DMS153 treated with DMSO at 0.1 percent for 48 hours (cell line): ENCODE measurements around the gene NAA10.

ENCODE experiments used
- DNase-seq: peaks from one replicate; lab custom pipeline; 2025; ENCODE audit not compliant: unreplicated experiment; lab: John Stamatoyannopoulos, UW

Gene NAA10

DNA sequence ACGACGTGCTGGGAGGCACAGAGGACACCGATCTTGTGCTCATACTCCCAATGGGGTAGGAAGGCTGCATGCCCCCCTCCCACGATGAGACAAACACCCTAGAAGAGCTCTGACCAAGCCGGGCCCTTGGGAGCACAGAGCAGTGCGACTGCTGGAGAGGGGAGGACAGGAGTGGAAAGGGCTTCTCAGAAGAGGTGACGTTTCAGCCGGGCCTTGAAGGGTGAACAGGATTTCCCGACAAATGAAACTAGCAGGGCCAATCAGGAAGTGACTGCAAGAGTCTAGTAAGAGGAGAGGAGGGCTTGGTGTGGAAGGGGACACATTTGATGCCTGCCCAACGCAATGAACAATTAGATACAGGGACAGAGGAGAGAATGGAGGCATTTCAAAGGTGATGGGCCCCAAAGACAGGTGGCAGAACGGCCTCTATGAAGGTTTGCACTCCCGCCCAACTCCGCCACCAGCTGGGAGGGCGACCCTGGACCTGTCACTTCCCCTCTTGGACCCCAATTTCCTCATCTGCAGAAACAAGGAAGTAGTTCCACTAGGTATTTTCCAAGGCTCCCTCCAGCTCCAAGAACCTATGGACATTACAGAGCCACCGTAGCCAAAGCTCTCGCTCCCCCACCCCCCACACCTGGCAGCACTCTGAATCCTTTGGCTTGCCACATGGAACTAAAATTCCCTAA lies 32.8 kb upstream of the NAA10 start:
- no peak for DNase-seq

DNA sequence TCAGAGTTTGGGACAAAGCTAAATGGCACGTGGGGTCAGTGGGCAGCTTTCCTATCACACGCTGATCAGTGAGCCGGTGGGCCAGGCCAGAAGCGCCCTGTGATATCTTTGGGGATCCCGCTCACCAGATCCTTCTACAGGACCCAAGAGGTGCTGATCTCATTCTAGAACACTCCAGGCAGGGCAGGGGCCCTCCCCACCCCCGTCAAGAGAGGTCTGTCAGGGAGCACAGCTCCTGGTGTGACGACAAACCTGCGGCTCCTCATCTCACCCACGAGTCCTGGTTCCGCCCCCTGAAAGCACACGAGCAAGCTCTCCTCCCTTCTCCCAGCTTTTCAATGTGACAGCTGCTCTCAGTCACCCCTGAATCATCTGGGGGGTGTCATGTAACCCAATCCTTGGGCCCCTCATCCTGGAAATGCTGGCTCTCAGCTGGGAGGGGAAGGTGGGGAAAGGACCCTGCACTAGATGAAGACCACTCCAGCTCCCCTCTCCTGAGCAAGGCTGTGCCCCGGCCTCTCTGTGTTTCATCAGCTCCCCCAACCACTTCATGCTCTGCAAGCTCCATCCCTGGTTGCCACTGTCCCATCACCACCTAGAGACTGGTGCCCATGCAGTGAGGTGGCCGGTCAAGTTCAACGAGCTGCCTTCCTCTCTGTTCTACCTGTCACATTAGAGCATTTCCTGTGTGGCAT lies 32.2 kb upstream of the NAA10 start:
- DNase-seq, result no peak

- DNase-seq, result no peak
Measured at GRCh38 chrX:153966283-153966688, 31.4 kb upstream of the NAA10 start.

DNA sequence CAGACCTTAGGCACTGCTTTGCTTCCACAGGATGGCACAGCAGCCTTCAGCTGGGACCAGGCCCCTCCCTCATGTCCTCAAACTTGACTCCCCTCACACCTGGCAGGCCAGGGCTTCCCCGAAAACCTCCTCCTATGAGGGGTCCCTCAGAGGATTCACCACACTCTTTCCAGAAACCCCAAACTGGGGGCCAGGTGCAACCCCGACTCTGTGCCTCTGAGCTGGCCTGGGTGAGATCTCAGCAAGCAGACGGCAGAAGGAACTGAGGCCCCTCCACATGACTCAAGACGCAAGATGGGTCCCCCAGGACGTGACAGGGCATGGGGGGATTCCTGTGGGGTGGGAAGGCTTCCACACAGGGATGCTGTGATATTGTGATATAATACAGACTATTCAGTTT lies 30.6 kb upstream of the NAA10 start:
- DNase-seq, result no peak

DNA sequence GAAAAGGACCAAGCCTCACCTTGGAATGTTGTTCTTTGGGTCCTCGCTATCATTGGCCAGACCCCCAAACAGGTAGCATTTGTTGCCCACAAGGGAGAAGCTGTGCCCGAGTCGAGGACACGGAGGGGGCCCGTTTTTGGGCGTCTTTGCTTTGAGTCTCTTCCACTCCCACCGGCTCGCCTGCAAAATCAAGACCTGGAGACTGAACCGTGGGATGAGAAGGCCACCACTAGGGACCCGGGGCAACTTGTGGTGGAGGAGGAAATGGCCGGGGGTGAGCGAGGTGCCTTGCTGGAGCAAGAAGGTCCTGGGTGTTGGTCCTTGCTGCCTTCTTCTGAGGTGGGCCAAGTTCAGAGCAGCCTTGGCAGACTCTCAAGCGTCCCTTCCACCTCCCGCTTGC lies 29.3 kb upstream of the NAA10 start:
- no peak for DNase-seq

GRCh38 chrX:153963546-153963945 lies 28.7 kb upstream of the NAA10 start:
- DNase-seq, result no peak

- DNase-seq, result no peak
Measured at GRCh38 chrX:153961292-153961691, 26.5 kb upstream of the NAA10 start.

DNA sequence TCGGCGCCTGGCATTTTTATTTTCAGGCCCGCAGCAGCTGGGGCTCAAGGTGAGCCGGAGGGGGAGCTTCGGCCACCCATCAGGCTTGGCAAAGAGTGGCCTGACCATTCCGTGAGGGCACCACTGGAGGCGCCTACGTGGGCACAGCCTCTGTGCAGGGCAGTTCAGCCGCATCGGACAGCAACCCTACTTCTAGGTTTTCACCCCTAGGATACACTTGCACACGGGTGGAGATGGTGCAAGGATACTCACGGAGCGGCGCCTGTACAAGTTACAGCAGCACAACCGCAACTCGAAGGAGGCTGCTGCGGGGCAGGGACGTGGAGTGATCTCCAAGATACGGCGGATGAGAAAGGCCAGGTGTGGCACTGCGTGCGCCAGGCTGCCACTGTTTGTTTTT lies 25.9 kb upstream of the NAA10 start:
- DNase-seq, result no peak

DNA sequence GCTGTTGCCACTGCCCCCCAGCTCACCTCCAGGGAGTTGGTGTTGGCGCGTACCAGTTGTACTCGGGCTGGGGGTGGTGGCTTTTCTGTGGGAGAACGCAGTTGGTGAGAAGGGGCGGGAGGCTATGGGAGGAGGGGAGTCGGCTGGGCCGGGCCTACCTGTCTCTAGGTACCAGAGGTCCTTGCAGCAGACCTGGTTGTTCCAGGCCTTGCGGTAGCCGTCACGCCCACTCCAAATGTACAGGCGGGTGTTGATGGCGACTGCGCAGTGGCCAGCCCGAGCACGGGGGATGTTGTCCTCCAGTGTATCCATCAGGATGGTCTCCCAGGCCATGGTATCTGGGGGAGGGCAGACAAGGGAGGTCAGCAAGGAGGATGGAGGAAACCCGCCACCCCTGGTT lies 25.2 kb upstream of the NAA10 start:
- DNase-seq, result no peak

DNA sequence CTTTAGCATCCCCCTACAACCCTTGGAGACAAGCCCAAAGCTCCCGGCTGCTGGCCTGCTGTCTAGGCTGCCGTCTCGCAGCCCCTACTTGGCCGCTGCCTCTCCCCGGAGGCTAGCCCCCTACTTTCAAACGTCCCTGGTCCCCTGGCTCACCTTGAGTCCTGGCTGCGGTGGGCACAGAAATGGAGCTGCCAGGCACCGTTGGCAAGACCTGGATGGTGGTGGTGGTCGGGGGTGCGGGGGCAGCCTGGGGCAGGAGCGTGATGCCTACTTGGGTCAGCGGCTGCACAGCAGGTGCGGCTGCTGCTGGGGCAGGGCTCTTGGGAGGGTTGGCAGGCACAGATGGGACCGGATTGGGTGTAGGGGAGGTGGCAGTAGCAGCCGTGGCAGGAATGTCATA lies 24.8 kb upstream of the NAA10 start:
- no peak for DNase-seq

DNA sequence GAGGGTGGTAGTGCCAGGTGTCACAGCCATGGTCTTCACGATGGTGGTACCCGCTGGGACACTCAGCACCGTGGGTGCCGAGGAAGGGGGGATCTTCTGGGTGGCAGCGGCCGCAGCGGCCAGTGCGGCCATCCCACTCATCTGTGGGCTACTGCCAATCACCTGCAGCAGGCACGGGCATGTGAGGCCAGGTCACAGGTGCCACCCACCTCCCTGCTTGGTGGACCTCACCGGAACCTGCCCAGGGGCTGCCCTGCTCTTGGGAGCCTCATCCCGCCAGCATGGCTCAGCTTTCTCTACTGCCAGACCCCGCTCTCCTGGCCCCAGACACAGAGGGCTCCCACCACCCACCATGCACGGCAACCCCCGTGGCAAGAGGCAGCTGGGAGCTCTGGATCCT lies 23.8 kb upstream of the NAA10 start:
- DNase-seq, result no peak

GRCh38 chrX:153957224-153957623 lies 22.4 kb upstream of the NAA10 start:
- DNase-seq, result no peak

GRCh38 chrX:153956044-153956907 lies 21.4 kb upstream of the NAA10 start:
- DNase-seq, result no peak

GRCh38 chrX:153955228-153955732 lies 20.4 kb upstream of the NAA10 start:
- DNase-seq, result no peak

DNA sequence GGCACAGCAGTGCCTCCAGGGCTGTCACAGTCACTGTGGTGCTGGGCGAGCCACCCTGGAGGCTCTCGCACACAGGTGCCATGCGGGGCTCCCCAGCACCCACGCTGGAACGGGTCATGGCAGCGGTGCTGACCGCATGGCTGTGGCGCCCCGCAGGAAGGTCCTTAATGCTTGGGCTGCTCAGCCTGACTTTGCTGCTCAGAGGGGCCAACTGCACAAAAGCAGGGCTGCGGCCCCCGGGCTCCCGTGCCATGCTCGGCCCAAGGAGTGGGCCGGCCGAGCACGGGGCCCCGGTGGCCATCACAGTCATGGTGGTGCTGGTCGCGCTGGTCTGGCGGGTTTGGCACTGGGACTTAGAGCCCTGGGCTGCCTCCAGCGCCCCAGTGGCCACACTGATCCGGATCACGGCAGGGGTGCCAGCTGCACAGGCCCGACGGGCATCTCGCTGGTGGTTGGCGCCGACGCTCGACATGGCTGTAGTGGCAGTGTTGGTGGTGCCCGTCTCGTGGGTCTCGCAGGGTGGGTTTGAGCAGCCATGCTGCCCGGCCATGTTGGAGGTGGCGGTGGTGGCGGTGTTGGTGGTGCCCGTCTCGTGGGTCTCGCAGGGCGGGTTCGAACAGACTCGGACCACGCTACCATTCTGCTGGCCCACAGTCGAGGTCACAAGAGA lies 19.9 kb upstream of the NAA10 start:
- no peak for DNase-seq

- DNase-seq, result no peak
Measured at GRCh38 chrX:153953892-153954557, 19.2 kb upstream of the NAA10 start.

- no peak for DNase-seq
Measured at GRCh38 chrX:153953342-153953830, 18.5 kb upstream of the NAA10 start.

- no peak for DNase-seq
Measured at GRCh38 chrX:153952373-153953026, 17.7 kb upstream of the NAA10 start.

DNA sequence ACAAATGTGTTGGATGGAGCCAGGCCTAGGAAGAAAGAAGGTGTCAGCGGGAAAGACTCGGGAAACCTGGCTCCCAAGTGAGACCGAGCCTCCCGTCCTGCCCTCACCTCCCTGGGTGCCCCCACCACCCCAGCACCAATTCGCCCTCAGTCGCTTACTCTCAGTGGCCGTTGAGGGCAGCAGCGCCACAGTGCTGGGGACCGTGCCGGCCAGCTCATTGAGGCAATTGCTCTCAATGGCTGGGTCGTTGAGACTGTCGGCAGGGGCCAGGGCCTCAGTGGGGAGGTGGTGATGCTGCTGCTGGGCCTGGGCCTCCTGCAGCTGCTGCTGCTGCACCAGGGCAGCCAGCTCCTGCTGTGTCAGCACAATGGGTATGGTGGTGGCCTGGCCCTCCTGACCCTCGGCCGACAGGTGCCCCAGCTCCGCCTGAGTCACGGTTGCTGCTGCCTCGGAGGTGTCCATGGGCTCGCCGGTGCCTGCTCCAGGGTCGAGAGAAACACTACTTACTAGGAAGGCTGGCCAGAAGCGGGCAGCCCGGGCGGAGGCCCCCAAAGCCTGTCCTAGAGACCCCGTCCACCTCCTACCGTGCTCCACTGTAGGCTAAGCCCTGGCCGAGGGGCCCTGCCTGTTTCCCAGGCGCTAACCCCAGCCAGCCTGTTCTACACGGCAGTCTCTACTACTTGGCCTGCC lies 17.0 kb upstream of the NAA10 start:
- no peak for DNase-seq
